Activated CD4-positive, alpha-beta T cell treated with anti-CD3 and anti-CD28 coated beads, Interleukin-2, amount 50 U/mL, for 16 hours (primary cell): ENCODE measurements around the gene OCA2.

Experiments
- DNase-seq: peaks from one replicate; pipeline ENCODE4 v3.0.0-alpha.2; 2020

OCA2 gene

DNA sequence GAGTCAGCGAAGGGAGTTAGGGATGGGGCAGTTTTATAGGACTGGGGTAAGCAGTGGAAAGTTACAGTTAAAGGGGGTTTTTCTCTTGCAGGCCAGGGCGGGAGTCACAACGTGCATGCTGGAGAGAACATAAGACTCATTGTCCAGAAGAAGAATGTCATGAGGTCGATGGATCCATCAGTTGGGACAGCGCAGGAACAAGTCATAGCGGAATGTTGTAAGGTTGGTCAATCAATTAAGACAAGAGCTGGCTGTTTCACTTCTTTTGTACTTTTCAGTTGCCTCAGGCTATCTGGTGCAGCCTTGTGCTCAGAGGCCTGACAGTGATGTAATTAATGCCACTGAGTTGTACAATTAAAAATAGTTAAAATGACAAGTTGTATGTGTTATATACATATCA lies 165.6 kb downstream of the OCA2 start:
- DNase-seq, result no peak

DNA sequence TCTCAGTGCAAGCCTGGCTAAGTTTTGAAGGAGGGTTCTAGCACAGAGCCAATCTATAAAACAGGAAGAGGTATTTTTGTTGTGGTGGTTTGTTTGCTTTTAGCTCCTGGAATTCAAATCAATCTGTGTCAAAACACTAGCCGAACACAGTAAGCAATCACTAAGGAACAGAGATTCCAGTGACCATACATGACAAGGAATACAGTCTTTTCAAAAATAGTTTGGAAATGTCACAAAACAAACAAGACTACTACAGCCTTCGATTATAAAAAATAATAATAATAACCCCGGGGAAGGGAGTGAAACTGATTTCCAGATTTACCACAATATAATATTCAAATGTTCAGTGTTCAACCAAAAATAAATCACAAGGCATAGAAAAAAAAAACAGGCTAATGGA lies 166.5 kb downstream of the OCA2 start:
- DNase-seq, result no peak

DNA sequence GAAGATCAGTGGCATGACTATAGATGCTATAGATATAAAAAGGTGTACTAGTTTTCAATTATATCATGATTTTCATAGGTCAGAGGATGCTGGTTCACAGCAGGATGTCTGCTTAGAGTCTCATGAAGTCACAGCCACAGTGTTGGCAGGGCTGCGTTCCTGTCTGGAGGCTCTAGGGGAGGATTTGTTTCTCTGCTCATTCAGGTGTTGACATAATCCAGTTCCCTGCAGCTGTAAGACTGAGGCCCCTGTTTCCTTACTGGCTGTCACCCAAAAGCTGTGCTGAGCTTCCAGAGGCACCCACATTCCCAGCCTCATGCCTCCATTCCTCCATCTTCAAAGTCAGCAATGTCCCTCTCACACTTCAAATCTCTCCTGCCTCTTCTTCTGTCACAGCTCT lies 170.7 kb downstream of the OCA2 start:
- no peak for DNase-seq

DNA sequence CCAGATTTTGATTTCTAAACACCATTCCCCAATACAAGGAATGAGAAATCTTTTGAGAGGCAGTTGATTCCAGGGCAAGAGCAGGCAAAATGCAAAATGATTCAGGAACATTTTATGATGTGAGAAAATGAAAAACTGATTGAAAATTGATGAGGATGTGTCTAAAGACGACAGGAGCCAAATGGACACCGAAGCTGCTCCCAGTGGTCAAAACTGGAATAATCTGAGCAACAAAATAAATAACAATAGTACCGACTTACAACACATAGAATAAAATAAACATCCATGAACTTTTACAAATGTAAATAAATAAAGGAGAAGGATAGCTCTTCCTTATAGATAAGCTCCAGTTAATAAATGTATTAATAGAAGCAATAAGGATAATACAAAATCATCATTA lies 186.8 kb downstream of the OCA2 start:
- no peak for DNase-seq

- no peak for DNase-seq
Measured at GRCh38 chr15:27906802-27907201, 192.3 kb downstream of the OCA2 start.

- DNase-seq, result no peak
Measured at GRCh38 chr15:27903405-27903804, 195.7 kb downstream of the OCA2 start.

DNA sequence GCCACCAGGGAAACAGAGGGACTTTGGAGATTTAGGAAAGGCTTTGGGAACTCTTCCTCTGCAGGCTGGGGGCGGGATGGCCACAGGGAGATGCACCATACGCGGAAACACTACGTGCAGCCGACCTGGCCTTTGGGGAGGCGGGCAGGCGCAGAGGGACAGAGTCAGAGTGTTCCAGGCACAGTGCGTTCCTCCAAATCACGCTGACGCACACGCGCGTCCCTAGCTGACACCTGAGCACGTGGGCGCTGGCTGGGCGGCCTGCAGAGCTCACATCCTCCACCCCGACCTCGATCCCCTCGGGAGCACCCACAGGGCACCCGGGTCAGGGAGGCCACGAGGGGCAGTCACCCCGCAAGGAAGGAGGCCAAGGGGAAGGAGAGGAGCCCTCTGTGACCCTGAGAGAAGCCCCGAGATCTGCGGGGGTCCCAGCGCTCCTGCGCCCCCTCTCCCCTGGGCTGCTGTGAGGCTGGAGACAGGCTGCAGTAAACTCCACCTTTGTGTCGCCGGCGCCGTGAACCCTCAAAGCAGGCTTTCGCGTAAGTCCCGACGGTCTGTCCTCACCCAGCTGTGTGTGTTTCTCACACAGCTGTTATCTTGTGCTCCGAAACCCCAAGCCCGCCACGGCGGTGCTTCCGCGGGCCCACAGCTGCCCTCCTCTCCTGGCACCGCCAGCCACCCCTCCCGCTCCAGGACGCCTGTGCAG lies 196.3 kb downstream of the OCA2 start:
- DNase-seq, result no peak

DNA sequence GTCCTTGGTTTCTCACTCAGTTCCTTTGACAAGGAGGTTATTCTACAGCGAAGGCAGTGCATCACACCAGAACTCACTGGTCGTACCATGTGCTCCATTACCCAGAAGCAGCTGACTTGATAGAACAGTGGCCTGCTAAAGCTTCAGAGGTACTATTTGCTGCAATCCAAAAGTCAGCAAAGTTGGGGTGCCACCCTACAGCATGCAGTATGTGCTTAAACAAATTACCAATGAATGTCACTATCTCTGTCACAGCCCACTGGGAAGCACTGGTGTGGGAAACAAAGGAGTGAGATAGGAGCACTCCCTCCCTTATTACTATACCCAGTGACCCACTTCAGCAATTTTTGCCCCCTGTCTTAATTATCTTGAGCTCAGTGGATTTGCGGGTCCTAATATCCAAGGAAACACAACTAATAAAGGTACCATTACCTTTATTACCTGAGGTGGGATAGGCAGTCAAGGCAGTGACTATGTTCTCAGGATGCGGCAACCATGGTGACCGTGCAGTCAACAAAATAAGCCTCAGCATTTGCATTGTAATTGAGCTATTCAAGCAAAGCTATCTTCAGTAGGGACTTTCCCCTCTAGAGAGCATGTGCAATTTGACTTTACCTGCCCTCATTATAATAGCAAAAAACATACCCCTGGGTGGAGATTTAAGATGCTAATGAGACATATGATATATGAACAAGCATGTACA lies 199.4 kb downstream of the OCA2 start:
- no peak for DNase-seq

DNA sequence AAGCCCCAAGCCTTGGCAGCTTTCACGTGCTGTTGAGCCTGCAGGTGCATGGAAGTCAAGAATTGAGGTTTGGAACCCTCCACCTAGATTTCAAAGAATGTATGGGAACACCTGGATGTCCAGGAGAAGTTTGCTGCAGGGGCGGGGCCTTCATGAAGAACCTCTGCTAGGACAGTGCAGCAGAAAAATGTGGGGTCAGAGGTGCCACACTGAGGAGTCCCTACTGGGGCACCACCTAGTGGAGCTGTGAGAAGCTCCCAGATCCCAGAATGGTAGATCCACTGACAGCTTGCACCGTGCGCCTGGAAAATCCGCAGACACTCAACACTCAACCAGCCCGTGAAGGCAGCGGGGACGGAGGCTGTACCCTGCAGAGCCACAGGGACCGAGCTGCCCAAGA lies 201.6 kb downstream of the OCA2 start:
- DNase-seq, result no peak

DNA sequence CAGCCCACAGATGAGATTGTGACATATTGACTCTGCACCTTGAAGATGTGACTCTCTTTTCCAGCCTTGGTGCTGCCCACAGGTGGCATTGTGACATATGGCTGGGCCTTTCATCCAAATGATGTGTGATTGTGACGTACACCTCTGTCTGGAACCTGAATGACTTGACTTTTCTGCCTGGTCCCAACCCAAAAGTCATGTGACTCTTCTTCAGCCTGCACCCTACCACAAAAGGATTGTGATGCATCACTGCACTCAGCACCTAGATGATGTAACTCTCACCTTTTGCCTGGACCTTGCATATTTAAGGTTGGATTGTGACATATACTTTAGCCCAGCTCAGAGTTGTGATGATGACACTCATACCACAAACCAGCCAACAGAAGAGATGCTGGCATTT lies 204.5 kb downstream of the OCA2 start:
- DNase-seq, result no peak

DNA sequence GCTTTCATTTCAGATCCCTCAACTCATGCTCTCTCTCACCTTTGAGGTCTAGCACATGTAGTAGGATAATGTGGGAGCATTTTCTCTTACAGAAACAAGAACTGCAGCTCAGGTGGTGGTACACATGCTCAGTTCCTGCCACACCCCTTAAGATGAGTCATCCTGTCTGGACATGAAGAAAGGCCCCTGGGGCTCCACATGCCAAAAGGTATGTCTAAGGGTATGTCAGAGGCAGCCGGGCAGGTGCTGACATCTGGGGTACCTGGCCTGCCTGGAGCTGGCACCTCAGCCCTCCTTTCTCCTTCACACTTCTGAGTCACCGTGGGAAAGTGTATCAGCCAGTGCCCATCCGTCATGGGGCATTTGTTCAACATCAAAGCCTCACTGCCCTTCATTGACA lies 209.9 kb downstream of the OCA2 start:
- DNase-seq, result no peak

GRCh38 chr15:27885201-27885600 lies 213.9 kb downstream of the OCA2 start:
- no peak for DNase-seq

DNA sequence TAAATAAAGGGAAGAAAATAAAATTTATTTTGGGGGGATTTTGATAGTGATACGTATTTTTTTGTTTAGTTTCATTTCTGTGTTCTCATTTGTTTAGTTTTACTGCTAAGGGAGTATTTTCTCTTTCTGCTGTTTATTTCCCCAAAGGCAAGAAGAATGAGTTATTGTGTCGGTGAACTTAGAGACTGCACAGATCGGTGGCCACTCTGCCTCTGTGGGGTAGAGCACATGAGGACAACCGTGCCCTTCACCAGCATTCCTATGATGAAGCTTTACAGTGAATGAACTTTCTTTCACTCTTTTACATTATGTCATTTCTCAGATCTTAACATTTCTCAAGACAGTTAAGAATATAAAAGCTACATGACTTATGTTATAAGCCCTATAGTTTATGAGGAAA lies 214.4 kb downstream of the OCA2 start:
- no peak for DNase-seq

DNA sequence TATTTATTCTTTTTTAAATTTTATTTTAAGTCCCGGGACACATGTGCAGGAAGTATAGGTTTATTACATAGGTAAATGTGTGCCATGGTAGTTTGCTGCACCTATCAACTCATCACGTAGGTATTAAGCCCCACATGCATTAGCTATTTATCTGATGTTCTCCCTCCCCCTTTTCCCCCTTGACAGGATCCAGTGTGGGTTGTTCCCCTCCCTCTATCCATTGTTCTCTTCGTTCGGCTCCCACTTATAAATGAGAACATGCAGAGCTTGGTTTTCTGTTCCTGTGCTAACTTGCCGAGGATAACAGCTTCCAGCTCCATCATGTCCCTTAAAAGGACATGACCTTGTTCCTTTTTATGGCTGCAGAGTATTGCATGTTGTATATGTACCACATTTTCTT lies 220.3 kb downstream of the OCA2 start:
- no peak for DNase-seq

DNA sequence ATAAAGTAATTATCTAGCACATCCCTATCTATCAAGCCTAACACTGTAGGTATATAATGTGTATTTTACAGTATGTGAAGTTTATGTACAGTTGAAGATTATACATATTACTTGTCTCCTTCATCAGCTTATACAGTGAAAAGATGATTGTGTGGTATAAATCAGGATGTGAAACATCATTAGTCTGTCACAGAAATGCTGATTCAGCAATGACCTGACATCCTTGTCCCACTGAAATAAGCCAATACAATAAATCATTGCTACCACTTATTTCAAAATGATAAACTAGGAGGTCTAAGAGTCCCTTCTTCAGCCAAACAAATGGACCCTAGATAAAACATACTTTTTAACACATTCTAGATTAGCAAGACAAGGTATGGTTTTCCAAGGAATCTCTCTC lies 225.3 kb downstream of the OCA2 start:
- DNase-seq, result no peak

GRCh38 chr15:27873039-27873438 lies 226.1 kb downstream of the OCA2 start:
- DNase-seq, result no peak

- DNase-seq, result no peak
Measured at GRCh38 chr15:27872355-27872754, 226.8 kb downstream of the OCA2 start.

- DNase-seq, result no peak
Measured at GRCh38 chr15:27871902-27872260, 227.2 kb downstream of the OCA2 start.

GRCh38 chr15:27871078-27871901 lies 227.8 kb downstream of the OCA2 start:
- no peak for DNase-seq

- no peak for DNase-seq
Measured at GRCh38 chr15:27870320-27870719, 228.8 kb downstream of the OCA2 start.

DNA sequence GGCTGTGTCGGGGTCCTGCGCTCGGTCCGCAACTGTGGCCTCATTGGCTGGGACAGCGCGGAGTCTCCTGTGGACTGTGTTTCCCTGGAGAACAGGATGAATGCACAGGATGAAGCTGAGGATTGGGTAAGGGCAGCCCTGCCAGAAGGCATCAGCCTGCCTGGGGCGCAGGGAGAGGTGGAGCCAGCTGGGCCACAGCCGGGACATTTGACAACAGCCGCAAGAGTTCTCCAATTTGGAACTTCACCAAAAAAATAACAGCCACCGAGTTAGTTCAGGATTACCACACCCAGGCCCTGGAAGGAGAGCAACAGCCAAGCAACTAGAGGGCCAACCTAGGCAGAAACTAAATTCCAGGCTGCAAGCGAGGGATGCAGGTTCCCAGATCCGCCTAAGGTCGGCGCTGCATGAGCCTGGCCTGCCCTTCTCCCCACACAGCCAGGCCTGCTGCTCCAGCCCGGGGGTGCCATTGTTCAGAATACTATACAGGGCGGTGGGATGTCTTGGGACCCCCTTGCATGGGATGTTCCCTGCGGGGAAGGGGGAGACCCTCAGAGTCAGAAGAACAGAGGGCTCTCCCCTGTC lies 229.3 kb downstream of the OCA2 start:
- DNase-seq, result no peak

DNA sequence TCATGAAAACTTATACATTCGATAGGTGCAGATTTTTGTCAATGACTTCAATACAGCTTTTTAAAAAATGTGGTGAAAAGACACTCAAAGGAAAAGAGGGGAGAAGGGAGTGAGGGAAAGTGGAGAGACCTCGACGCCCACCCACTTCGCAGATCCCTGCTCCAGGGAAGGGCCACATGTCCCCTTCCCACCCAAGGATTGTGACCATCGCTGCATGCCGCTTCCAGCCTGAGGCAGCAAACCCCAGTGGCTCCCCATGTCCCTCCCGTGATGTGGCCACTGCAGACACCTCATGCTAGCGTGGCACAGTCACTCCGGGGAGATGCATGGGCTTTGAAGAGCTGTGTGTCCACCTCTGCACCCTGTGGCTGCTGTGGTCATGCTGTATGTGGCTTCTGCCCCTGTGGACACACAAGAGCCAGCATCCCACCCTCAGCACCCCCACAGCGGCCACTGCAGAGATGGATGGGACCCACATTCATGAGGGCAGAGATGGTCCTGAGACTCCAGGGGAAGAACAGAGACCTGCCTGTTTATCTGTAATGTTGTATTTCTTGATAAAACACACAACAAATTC lies 230.2 kb downstream of the OCA2 start:
- DNase-seq, result no peak

DNA sequence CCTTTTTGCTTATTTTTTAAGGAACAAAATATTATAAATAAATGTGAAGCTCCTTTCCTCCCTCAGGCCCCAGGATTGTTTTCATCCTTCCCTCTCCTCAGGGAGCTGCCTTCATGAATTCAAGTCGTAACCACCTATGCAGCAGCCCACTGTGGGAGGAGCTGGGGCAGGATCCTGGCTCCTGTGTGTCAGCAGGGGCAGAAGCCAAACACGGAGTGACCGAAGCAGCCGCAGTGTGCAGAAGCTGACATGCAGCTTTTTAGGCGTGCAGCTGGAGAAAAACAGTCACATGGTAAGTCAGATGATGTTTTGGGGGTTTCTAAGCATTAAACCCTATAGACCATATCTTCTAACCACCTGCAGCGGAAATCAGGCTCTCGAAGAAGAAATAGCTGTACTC lies 231.3 kb downstream of the OCA2 start:
- DNase-seq, result no peak
